Measurements from ENCODE around the gene HSPB7. TPM values are rescaled to one million over a fixed set of nuclear protein-coding genes. Genes with fewer than 3 reads are reported as not detected.

Gene HSPB7
- total RNA-seq, 1 donor from 2014 or later, result 191 TPM

- DNase-seq (ENCODE audit: low spot score in 2 of 2), result no peak
- TF ChIP-seq CTCF (IDR thresholded peaks at IDR 0.05), result no peak
Observed at GRCh38 chr1:15970911-15971310, 46.9 kb downstream of the HSPB7 start.

GRCh38 chr1:15969321-15969880 is 48.4 kb downstream of the HSPB7 start:
- Histone ChIP-seq H3K9me3 (no peaks in the 10 kb centered on the region), H3K27me3 (no peaks in the 10 kb centered on the region), H3K36me3 (peaks cover 23 to 25% of the 10 kb centered on the region in 2 donors), H3K4me1 (peaks cover 4 to 27% of the 10 kb centered on the region in 2 donors), H3K27ac (no peak overlapping the region), H3K4me3 (no peak overlapping the region)
- intact Hi-C loops (cut with DNase I), result no loop called here
- no peak for TF ChIP-seq CTCF (IDR thresholded peaks at IDR 0.05)
- DNase-seq (ENCODE audit: low spot score in 2 of 2), result peak in 1 of 2 donors; percentile 40

More at GRCh38 chr1:15970911-15971310, 46.9 kb downstream of the HSPB7 start:
- Histone ChIP-seq H3K9me3 (no peaks in the 10 kb centered on the region), H3K27me3 (no peaks in the 10 kb centered on the region), H3K27ac (no peak overlapping the region), H3K36me3 (peaks cover 23 to 25% of the 10 kb centered on the region in 2 donors), H3K4me1 (peaks cover 9 to 25% of the 10 kb centered on the region in 2 donors), H3K4me3 (no peak overlapping the region)
- intact Hi-C loops (cut with DNase I), result no loop called here

GRCh38 chr1:15968172-15968571 is 49.7 kb downstream of the HSPB7 start:
- no peak for TF ChIP-seq CTCF (IDR thresholded peaks at IDR 0.05)
- Histone ChIP-seq H3K4me3 (no peak overlapping the region), H3K27me3 (no peaks in the 10 kb centered on the region), H3K4me1 (peaks cover 4 to 31% of the 10 kb centered on the region in 2 donors), H3K36me3 (peaks cover 23 to 25% of the 10 kb centered on the region in 2 donors), H3K27ac (no peak overlapping the region), H3K9me3 (no peaks in the 10 kb centered on the region)
- DNase-seq (ENCODE audit: low spot score in 2 of 2), result no peak
- intact Hi-C loops (cut with DNase I), result no loop called here

- Histone ChIP-seq H3K27me3 (no peaks in the 10 kb centered on the region), H3K27ac (no peak overlapping the region), H3K9me3 (no peaks in the 10 kb centered on the region), H3K4me3 (no peak overlapping the region), H3K4me1 (peaks cover 4 to 40% of the 10 kb centered on the region in 2 donors), H3K36me3 (peaks cover 16% of the 10 kb centered on the region in 2 donors)
- peak in 1 of 2 donors; percentile 53 for DNase-seq (ENCODE audit: low spot score in 2 of 2)
- intact Hi-C loops (cut with DNase I), result no loop called here
- no peak for TF ChIP-seq CTCF (IDR thresholded peaks at IDR 0.05)
Observed at GRCh38 chr1:15966956-15967344, 50.9 kb downstream of the HSPB7 start.

GRCh38 chr1:15966081-15966955 is 51.5 kb downstream of the HSPB7 start:
- H3K4me1 ChIP-seq, result peaks cover 4 to 40% of the 10 kb centered on the region in 2 donors
- H3K4me3 ChIP-seq, result no peak overlapping the region
- TF ChIP-seq CTCF (IDR thresholded peaks at IDR 0.05), result no peak
- peaks cover 12 to 15% of the 10 kb centered on the region in 2 donors for H3K36me3 ChIP-seq
- peak overlapping the region; percentile 58 to 69 for H3K27ac ChIP-seq
- H3K9me3 ChIP-seq, result no peaks in the 10 kb centered on the region
- intact Hi-C loops (cut with DNase I), result no loop called here
- no peaks in the 10 kb centered on the region for H3K27me3 ChIP-seq
- DNase-seq (ENCODE audit: low spot score in 2 of 2), result peak in 1 of 2 donors; percentile 79
